Keratinocyte (primary cell): Measurements from ENCODE around the gene GNA15. TPM values are rescaled to one million over a fixed set of nuclear protein-coding genes. Genes with fewer than 3 reads are reported as not detected.

ENCODE experiments used
- DNase-seq: peaks from one replicate; pipeline ENCODE4 v3.0.0-alpha.2; 2011; ENCODE audit warnings: low read depth, missing footprints, low spot score
- FAIRE-seq: peaks from 2 replicates; lab custom pipeline; 2011; peaks lifted over from hg19 to GRCh38; lab: Jason Lieb, UNC
- H2AFZ ChIP-seq: 2 replicates; pipeline ENCODE4 v1.6.0; 2012; ENCODE audit warnings: low read length, control low read depth, inconsistent platforms; ENCODE audit not compliant: control insufficient read depth
- H3K27ac ChIP-seq: 2 replicates; pipeline ENCODE4 v1.5.1; 2011; ENCODE audit warnings: low read length; ENCODE audit not compliant: control insufficient read depth, insufficient read depth
- H3K27me3 ChIP-seq: 3 replicates; pipeline ENCODE4 v1.6.0; 2011; ENCODE audit warnings: low read length; ENCODE audit not compliant: control insufficient read depth, insufficient read depth; ENCODE audit errors: extremely low read depth
- H3K36me3 ChIP-seq, 2 experiments: 2 replicates in 1 of 2; 3 replicates in 1 of 2; pipeline ENCODE4 v1.5.1; 2011; ENCODE audit warnings: low read length in 2 of 2, mild to moderate bottlenecking in 1 of 2; ENCODE audit not compliant: control insufficient read depth in 2 of 2, insufficient read depth in 2 of 2; ENCODE audit errors: extremely low read depth in 1 of 2
- H3K4me1 ChIP-seq: 3 replicates; pipeline ENCODE4 v1.5.1; 2011; ENCODE audit warnings: low read length; ENCODE audit not compliant: control insufficient read depth, insufficient read depth; ENCODE audit errors: extremely low read depth
- H3K4me2 ChIP-seq: 3 replicates; pipeline ENCODE4 v1.6.0; 2011; ENCODE audit warnings: low read depth, low read length; ENCODE audit not compliant: control insufficient read depth, insufficient read depth; ENCODE audit errors: extremely low read depth
- H3K4me3 ChIP-seq, 3 experiments: fragments of 200-600 bp in 1 of 3; sonication (generic) in 1 of 3; 2 replicates in 2 of 3; 3 replicates in 1 of 3; pipeline ENCODE4 v1.5.1; 2011 to 2016; ENCODE audit warnings: low read length in 3 of 3, mild to moderate bottlenecking in 3 of 3, control low read depth in 2 of 3, inconsistent platforms in 1 of 3, low read depth in 1 of 3, mixed read lengths in 1 of 3, mixed run types in 1 of 3, moderate library complexity in 1 of 3; ENCODE audit not compliant: control insufficient read depth in 2 of 3, insufficient read depth in 2 of 3; ENCODE audit errors: extremely low read depth in 1 of 3
- H3K79me2 ChIP-seq: 2 replicates; pipeline ENCODE4 v1.6.0; 2012; ENCODE audit warnings: low read length; ENCODE audit not compliant: control insufficient read depth, insufficient read depth
- H3K9ac ChIP-seq: 3 replicates; pipeline ENCODE4 v1.6.0; 2011; ENCODE audit warnings: low read length; ENCODE audit not compliant: control insufficient read depth, insufficient read depth; ENCODE audit errors: extremely low read depth
- H3K9me1 ChIP-seq: 3 replicates; pipeline ENCODE4 v1.6.0; 2011; ENCODE audit warnings: low read length; ENCODE audit not compliant: control insufficient read depth, insufficient read depth; ENCODE audit errors: extremely low read depth
- H3K9me3 ChIP-seq: 2 replicates; pipeline ENCODE4 v1.5.1; 2012; ENCODE audit warnings: low read depth, low read length; ENCODE audit not compliant: control insufficient read depth
- H4K20me1 ChIP-seq: 3 replicates; pipeline ENCODE4 v1.6.0; 2011; ENCODE audit warnings: low read length; ENCODE audit not compliant: control insufficient read depth, insufficient read depth; ENCODE audit errors: extremely low read depth
- CTCF ChIP-seq, 3 experiments: IDR thresholded peaks in 1 of 3; conservative IDR thresholded peaks in 1 of 3; optimal IDR thresholded peaks in 1 of 3; 2 replicates in 2 of 3; 3 replicates in 1 of 3; pipeline versions ENCODE3 to v1.5.1; 2011; ENCODE audit warnings: low read length in 3 of 3, mild to moderate bottlenecking in 3 of 3, moderate library complexity in 2 of 3, control low read depth in 1 of 3, inconsistent platforms in 1 of 3; ENCODE audit not compliant: insufficient read depth in 2 of 3; ENCODE audit errors: extremely low read depth in 1 of 3
- EZH2 ChIP-seq: IDR thresholded peaks from one replicate; pipeline ENCODE4 v1.6.1; 2012; ENCODE audit warnings: inconsistent platforms, mild to moderate bottlenecking, low read length, moderate library complexity
- dilution Hi-C: fragments of 300-500 bp; cut with MboI; formaldehyde crosslinking; loops from one replicate; pipeline ENCODE4 v1.7.0; 2020; ENCODE audit warnings: low sequenced_read_pairs; ENCODE audit not compliant: extremely low pct_ligation_motif_present
- polyA plus RNA-seq, 5 experiments: library from polyadenylated mRNA; depleted of rRNA in 3 of 5; stranded (reverse) in 3 of 5; stranded (forward) in 1 of 5; unstranded in 1 of 5; fragments of >200 nt; gene quantifications; 1 replicate in 1 of 5; 2 replicates in 3 of 5; 3 replicates in 1 of 5; pipeline versions ENCODE4 v1.2.1 to v1.2.3, GENCODE V29; 2011 to 2012; ENCODE audit warnings: missing spikeins in 2 of 5, low read depth in 1 of 5, low replicate concordance in 1 of 5

The GNA15 gene
- polyA plus RNA-seq, 1 donor (not counting 4 experiments of a cell fraction or from before 2014, with no cell fraction given), result 60.0 TPM

- dilution Hi-C loops, result no loop called here
- Histone ChIP-seq H3K27me3 (no peaks in the 10 kb centered on the region), H3K9me1 (no peaks in the 10 kb centered on the region), H4K20me1 (no peaks in the 10 kb centered on the region), H3K4me3 (no peak overlapping the region), H3K79me2 (peaks cover 3% of the 10 kb centered on the region), H3K36me3 (peaks cover 37 to 57% of the 10 kb centered on the region in 2 experiments), H2AFZ (no peak overlapping the region), H3K27ac (peak overlapping the region; percentile 82), H3K9ac (no peak overlapping the region), H3K9me3 (no peaks in the 10 kb centered on the region), H3K4me1 (peaks cover 11% of the 10 kb centered on the region), H3K4me2 (no peak overlapping the region)
- DNase-seq (no peak), FAIRE-seq (no peak)
- TF ChIP-seq EZH2, result no peak
- TF ChIP-seq CTCF (optimal IDR thresholded peaks at IDR 0.05 in 1 of 3, IDR thresholded peaks at IDR 0.05 in 1 of 3, conservative IDR thresholded peaks at IDR 0.05 in 1 of 3; ENCODE audit: extremely low read depth in 1 of 3, insufficient read depth in 2 of 3, low read length in 3 of 3), result no peak
Observed at GRCh38 chr19:3161453-3161852, 25.6 kb downstream of the GNA15 start.

- no peaks in the 10 kb centered on the region for H3K9me1 ChIP-seq
- dilution Hi-C loops, result no loop called here
- TF ChIP-seq EZH2, result no peak
- no peak for TF ChIP-seq CTCF (optimal IDR thresholded peaks at IDR 0.05 in 1 of 3, IDR thresholded peaks at IDR 0.05 in 1 of 3, conservative IDR thresholded peaks at IDR 0.05 in 1 of 3; ENCODE audit: extremely low read depth in 1 of 3, insufficient read depth in 2 of 3, low read length in 3 of 3)
- H3K9ac ChIP-seq, result no peak overlapping the region
- no peaks in the 10 kb centered on the region for H4K20me1 ChIP-seq
- peaks cover 32 to 48% of the 10 kb centered on the region in 2 experiments for H3K36me3 ChIP-seq
- H2AFZ ChIP-seq, result no peak overlapping the region
- peaks cover 11% of the 10 kb centered on the region for H3K4me1 ChIP-seq
- no peak overlapping the region for H3K27ac ChIP-seq
- no peak overlapping the region for H3K4me3 ChIP-seq
- no peaks in the 10 kb centered on the region for H3K27me3 ChIP-seq
- FAIRE-seq, result no peak
- H3K9me3 ChIP-seq, result no peaks in the 10 kb centered on the region
- H3K79me2 ChIP-seq, result peaks cover 3% of the 10 kb centered on the region
- no peak for DNase-seq
- H3K4me2 ChIP-seq, result no peak overlapping the region
Observed at GRCh38 chr19:3162418-3163229, 26.8 kb downstream of the GNA15 start.
